ENCODE results near the gene DYRK3. TPM values are rescaled to one million over a fixed set of nuclear protein-coding genes. Genes with fewer than 3 reads are reported as not detected.

The DYRK3 gene
- total and polyA plus RNA-seq, 9 of the 15 experiments (the other 6 are each of a cell fraction or from before 2014, with no cell fraction given): 4.5 to 33.7 (median 25.7) TPM

DNA sequence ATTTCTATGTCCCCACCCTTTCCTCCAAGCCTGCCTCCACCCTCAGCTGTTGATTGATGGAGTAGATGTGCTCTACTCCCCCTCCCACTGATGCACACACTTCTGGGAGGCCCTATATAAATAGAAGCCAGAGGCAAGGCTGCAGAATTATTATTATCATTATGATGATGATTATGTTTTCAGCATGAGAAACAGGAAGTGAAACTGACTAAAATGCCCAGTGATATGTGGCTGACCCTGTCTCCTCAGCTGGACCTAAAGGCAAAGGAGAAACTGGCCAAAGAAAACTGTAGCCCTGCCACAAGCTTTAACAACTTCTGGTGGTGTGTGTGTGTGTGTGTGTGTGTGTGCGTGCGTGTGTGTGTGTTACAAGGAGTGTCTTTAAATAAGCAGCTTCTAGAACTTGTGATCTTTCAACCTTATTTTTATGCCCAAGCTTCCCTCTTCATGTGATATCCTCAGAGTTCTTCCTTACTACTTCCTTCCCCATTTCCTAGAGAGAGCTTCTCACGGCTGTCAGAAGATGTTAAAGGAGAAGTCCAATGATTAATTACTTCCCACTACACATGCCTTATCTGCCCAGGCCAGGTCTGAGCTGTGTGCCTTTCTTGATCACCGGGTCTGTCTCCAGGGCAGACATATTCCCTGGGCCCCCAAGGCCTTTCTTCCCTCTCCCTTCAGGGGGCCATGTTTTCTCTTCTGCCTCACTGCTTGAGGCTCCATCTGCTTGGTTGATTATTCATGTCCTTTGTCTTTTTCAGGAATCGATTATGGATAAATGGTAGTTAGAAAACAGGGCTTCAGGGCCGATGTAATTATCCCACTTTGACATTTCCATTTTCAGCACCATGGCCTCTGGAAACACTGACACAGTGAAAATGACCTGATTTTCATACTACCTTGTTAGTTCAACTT is 37.8 kb downstream of the DYRK3 start (continued):
- TF ChIP-seq CREB5 (CRISPR knock-in tag; IDR thresholded peaks at IDR 0.05): no peak; the same call in 1 of the 2 replicates
- 0 out of 4 replicates have a peak, but pooled peaks of 1 of the 2 experiments have one; percentile 6 for TF ChIP-seq MCM7 (IDR thresholded peaks at IDR 0.05)
- TF ChIP-seq PML (IDR thresholded peaks at IDR 0.05; ENCODE audit: low read length): peak; percentile 97
- TF ChIP-seq RBFOX2 (IDR thresholded peaks at IDR 0.05; ENCODE audit: low read depth, low read length): no peak
- TF ChIP-seq, protein P1, sequence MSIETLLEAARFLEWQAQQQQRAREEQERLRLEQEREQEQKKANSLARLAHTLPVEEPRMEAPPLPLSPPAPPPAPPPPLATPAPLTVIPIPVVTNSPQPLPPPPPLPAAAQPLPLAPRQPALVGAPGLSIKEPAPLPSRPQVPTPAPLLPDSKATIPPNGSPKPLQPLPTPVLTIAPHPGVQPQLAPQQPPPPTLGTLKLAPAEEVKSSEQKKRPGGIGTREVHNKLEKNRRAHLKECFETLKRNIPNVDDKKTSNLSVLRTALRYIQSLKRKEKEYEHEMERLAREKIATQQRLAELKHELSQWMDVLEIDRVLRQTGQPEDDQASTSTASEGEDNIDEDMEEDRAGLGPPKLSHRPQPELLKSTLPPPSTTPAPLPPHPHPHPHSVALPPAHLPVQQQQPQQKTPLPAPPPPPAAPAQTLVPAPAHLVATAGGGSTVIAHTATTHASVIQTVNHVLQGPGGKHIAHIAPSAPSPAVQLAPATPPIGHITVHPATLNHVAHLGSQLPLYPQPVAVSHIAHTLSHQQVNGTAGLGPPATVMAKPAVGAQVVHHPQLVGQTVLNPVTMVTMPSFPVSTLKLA (conservative IDR thresholded peaks at IDR 0.05): peak; percentile 68 to 85
- TF ChIP-seq PRDM10 (IDR thresholded peaks at IDR 0.05; ENCODE audit: partially characterized antibody): peak; percentile 33
- peak; percentile 97 for TF ChIP-seq THRAP3 (IDR thresholded peaks at IDR 0.05; ENCODE audit: borderline replicate concordance)
- TF ChIP-seq SIX5 (IDR thresholded peaks at IDR 0.05; ENCODE audit: borderline replicate concordance in 1 of 2, insufficient read depth in 1 of 2, low read depth in 1 of 2, low read length in 2 of 2): no peak
- peak; percentile 84; the same call in 1 of the 2 replicates for TF ChIP-seq CC2D1A (IDR thresholded peaks at IDR 0.05)
- TF ChIP-seq JUN (IDR thresholded peaks at IDR 0.05; ENCODE audit: borderline replicate concordance, low read depth, low read length): no peak
- TF ChIP-seq JUN (CRISPR knock-in tag; IDR thresholded peaks at IDR 0.05; ENCODE audit: borderline replicate concordance): no peak; the same call in 1 of the 2 replicates
- TF ChIP-seq ZNF212 (CRISPR knock-in tag; IDR thresholded peaks at IDR 0.05): peak; percentile 13; the same call in 1 of the 2 replicates
- TF ChIP-seq, protein P2, sequence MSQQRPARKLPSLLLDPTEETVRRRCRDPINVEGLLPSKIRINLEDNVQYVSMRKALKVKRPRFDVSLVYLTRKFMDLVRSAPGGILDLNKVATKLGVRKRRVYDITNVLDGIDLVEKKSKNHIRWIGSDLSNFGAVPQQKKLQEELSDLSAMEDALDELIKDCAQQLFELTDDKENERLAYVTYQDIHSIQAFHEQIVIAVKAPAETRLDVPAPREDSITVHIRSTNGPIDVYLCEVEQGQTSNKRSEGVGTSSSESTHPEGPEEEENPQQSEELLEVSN (IDR thresholded peaks at IDR 0.05; ENCODE audit: borderline replicate concordance in 1 of 2, extremely low read depth in 1 of 2, insufficient read depth in 1 of 2, insufficient read length in 1 of 2, low read depth in 1 of 2, low read length in 1 of 2, poor library complexity in 1 of 2, severe bottlenecking in 1 of 2): peak; percentile 38 to 64
- peak; percentile 86 to 97; a peak in 3 of 4 replicates for TF ChIP-seq TBL1XR1 (IDR thresholded peaks at IDR 0.05; ENCODE audit: low read length in 2 of 2)
- no peak for TF ChIP-seq ZNF143 (CRISPR knock-in tag; IDR thresholded peaks at IDR 0.05)
- TF ChIP-seq, protein P3, sequence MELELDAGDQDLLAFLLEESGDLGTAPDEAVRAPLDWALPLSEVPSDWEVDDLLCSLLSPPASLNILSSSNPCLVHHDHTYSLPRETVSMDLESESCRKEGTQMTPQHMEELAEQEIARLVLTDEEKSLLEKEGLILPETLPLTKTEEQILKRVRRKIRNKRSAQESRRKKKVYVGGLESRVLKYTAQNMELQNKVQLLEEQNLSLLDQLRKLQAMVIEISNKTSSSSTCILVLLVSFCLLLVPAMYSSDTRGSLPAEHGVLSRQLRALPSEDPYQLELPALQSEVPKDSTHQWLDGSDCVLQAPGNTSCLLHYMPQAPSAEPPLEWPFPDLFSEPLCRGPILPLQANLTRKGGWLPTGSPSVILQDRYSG (tag; conservative IDR thresholded peaks at IDR 0.05; ENCODE audit: low read depth): peak; percentile 65
